Stimulated activated CD4-positive, alpha-beta T cell treated with anti-CD3 and anti-CD28 coated beads, Interleukin-4, amount 100 ng/mL, for 48 hours (primary cell): Measurements from ENCODE around the gene FOXA3.
"Not testable (repeated sequence)": the region's sequence is repeated elsewhere in the genome, so short reads cannot be mapped to it uniquely, and the experiment has no call there.

Experiments
- DNase-seq, 2 donors: peaks; one replicate each; pipeline ENCODE4 v3.0.0-alpha.2; 2020; ENCODE audit warnings: low read depth in 2 of 2

FOXA3 gene

GRCh38 chr19:45828523-45828922 lies 35.6 kb upstream of the FOXA3 start:
- DNase-seq: no peak

- no peak for DNase-seq
These were observed 35.2 kb upstream of the FOXA3 start for GRCh38 chr19:45828945-45829344.

- DNase-seq: no peak
These were observed 29.2 kb upstream of the FOXA3 start for GRCh38 chr19:45834970-45835369.

GRCh38 chr19:45842198-45842597 lies 21.9 kb upstream of the FOXA3 start:
- no peak for DNase-seq

GRCh38 chr19:45847663-45848062 lies 16.5 kb upstream of the FOXA3 start:
- no peak for DNase-seq

GRCh38 chr19:45848922-45849321 lies 15.2 kb upstream of the FOXA3 start:
- no peak for DNase-seq

- DNase-seq: no peak
These were observed 11.9 kb upstream of the FOXA3 start for GRCh38 chr19:45852145-45852750.

GRCh38 chr19:45852983-45853382 lies 11.1 kb upstream of the FOXA3 start:
- DNase-seq: no peak

- DNase-seq: no peak
These were observed 9.9 kb upstream of the FOXA3 start for GRCh38 chr19:45854167-45854778.

GRCh38 chr19:45860359-45861259 lies 3.5 kb upstream of the FOXA3 start:
- DNase-seq: no peak

- no peak for DNase-seq
These were observed 1.9 kb upstream of the FOXA3 start for GRCh38 chr19:45862271-45862563.

- peak; percentile 98 to 99 for DNase-seq
These were observed 1.4 kb upstream of the FOXA3 start, which contains the start of gene SYMPK for GRCh38 chr19:45862564-45863334. Gene SYMPK, minus strand, starts transcription at chr19:45863147. Its CDS starts 8,652 bp downstream, at chr19:45854495.

GRCh38 chr19:45863335-45863839 lies 739 bp upstream of the FOXA3 start:
- no peak for DNase-seq

GRCh38 chr19:45864629-45865082 lies 530 bp downstream of the FOXA3 start:
- DNase-seq: no peak

- no peak for DNase-seq
These were observed 1.3 kb downstream of the FOXA3 start for GRCh38 chr19:45865269-45865948.

GRCh38 chr19:45866400-45867176 lies 2.5 kb downstream of the FOXA3 start:
- DNase-seq: no peak

- DNase-seq: not testable (repeated sequence)
These were observed 3.1 kb downstream of the FOXA3 start for GRCh38 chr19:45867241-45867640.

- DNase-seq: no peak
These were observed 6.7 kb downstream of the FOXA3 start for GRCh38 chr19:45870798-45871197.

GRCh38 chr19:45872095-45872919 lies 8.2 kb downstream of the FOXA3 start:
- no peak for DNase-seq
